Limb (tissue), 2 donors: Measurements from ENCODE around the gene MAGI3.

Experiments
- DNase-seq, 2 donors: peaks; one replicate each; pipeline ENCODE4 v3.0.0-alpha.2; 2016; ENCODE audit errors: extremely low spot score in 2 of 2

MAGI3 gene

GRCh38 chr1:113654883-113655282 lies 264.6 kb downstream of the MAGI3 start:
- no peak for DNase-seq

- DNase-seq: no peak
These were observed 266.8 kb downstream of the MAGI3 start for GRCh38 chr1:113657126-113657525.

GRCh38 chr1:113657556-113658063 lies 267.3 kb downstream of the MAGI3 start:
- DNase-seq: no peak

GRCh38 chr1:113659035-113659434 lies 268.7 kb downstream of the MAGI3 start:
- DNase-seq: no peak

GRCh38 chr1:113659556-113659955 lies 269.2 kb downstream of the MAGI3 start:
- DNase-seq: no peak

GRCh38 chr1:113660088-113660487 lies 269.8 kb downstream of the MAGI3 start:
- DNase-seq: no peak

- DNase-seq: no peak
These were observed 271.8 kb downstream of the MAGI3 start for GRCh38 chr1:113662101-113662500.

GRCh38 chr1:113663165-113663951 lies 273.0 kb downstream of the MAGI3 start:
- no peak for DNase-seq

GRCh38 chr1:113665071-113665470 lies 274.8 kb downstream of the MAGI3 start:
- no peak for DNase-seq

- DNase-seq: no peak
These were observed 275.8 kb downstream of the MAGI3 start for GRCh38 chr1:113666126-113666525.

GRCh38 chr1:113669988-113670387 lies 279.7 kb downstream of the MAGI3 start:
- DNase-seq: no peak

GRCh38 chr1:113670650-113671049 lies 280.3 kb downstream of the MAGI3 start:
- DNase-seq: no peak

- DNase-seq: no peak
These were observed 282.2 kb downstream of the MAGI3 start for GRCh38 chr1:113672491-113672890.

- no peak for DNase-seq
These were observed 284.3 kb downstream of the MAGI3 start for GRCh38 chr1:113674591-113674990.

GRCh38 chr1:113675302-113675701 lies 285.0 kb downstream of the MAGI3 start:
- DNase-seq: no peak

- DNase-seq: no peak
These were observed 286.2 kb downstream of the MAGI3 start for GRCh38 chr1:113676524-113676923.

GRCh38 chr1:113677250-113678158 lies 287.2 kb downstream of the MAGI3 start:
- peak in 1 of 2 donors; percentile 63 for DNase-seq

GRCh38 chr1:113678159-113678469 lies 287.8 kb downstream of the MAGI3 start:
- DNase-seq: no peak

- DNase-seq: no peak
These were observed 291.5 kb downstream of the MAGI3 start for GRCh38 chr1:113681596-113682337.

- no peak for DNase-seq
These were observed 293.3 kb downstream of the MAGI3 start for GRCh38 chr1:113683384-113684152.

- DNase-seq: no peak
These were observed 293.8 kb downstream of the MAGI3 start for GRCh38 chr1:113684153-113684541.
